WTC11 (cell line): Measurements from ENCODE around the gene WWC1. TPM values are rescaled to one million over a fixed set of nuclear protein-coding genes. Genes with fewer than 3 reads are reported as not detected.
A peak's percentile ranks its signal among the peaks of the same experiment; 100 is the strongest.
"Not testable (repeated sequence)": the region's sequence is repeated elsewhere in the genome, so short reads cannot be mapped to it uniquely, and the experiment has no call there.

Experiments
- ATAC-seq: fragments of 200-7000 bp; cut with Tn5 transposase; 2 replicates; pipeline ENCODE4 v1.10.0; 2021; ENCODE audit warnings: mild to moderate bottlenecking, moderate library complexity
- CTCF ChIA-PET: fragments of 300-600 bp; sonication (Branson Sonifier 250); formaldehyde crosslinking; loops from one replicate; lab custom pipeline; 2021; ENCODE audit warnings: antibody characterized with exemption; lab: Charles Lee
- POLR2A ChIA-PET: fragments of 350-600 bp; sonication (Branson Sonifier 250); formaldehyde crosslinking; loops from one replicate; lab custom pipeline; 2021; ENCODE audit warnings: antibody characterized with exemption; lab: Charles Lee
- DNase-seq: peaks from one replicate; pipeline ENCODE4 v3.0.0; 2021; ENCODE audit warnings: low spot score
- H3K27ac Mint-ChIP-seq: 2 replicates; pipeline ENCODE4 v1.8.0; 2021; ENCODE audit warnings: mixed read lengths
- H3K27me3 Mint-ChIP-seq: 2 replicates; pipeline ENCODE4 v1.8.0; 2021; ENCODE audit warnings: low read depth, mild to moderate bottlenecking, moderate library complexity, mixed read lengths
- H3K36me3 Mint-ChIP-seq: 2 replicates; pipeline ENCODE4 v1.8.0; 2021; ENCODE audit warnings: mixed read lengths
- H3K4me1 Mint-ChIP-seq: 2 replicates; pipeline ENCODE4 v1.8.0; 2022; ENCODE audit warnings: mixed read lengths
- H3K4me3 Mint-ChIP-seq: 2 replicates; pipeline ENCODE4 v1.8.0; 2021; ENCODE audit warnings: mild to moderate bottlenecking, moderate library complexity, mixed read lengths
- H3K9me3 Mint-ChIP-seq: 2 replicates; pipeline ENCODE4 v1.8.0; 2021; ENCODE audit warnings: mixed read lengths
- AFF4 ChIP-seq: sonication (generic); formaldehyde crosslinking; IDR thresholded peaks from 2 replicates; pipeline ENCODE4 v1.8.1; 2023; ENCODE audit warnings: mild to moderate bottlenecking, missing genetic modification reagents, borderline replicate concordance
- CREB1 ChIP-seq: sonication (generic); formaldehyde crosslinking; IDR thresholded peaks from 2 replicates; pipeline ENCODE4 v1.8.0; 2023; ENCODE audit warnings: mild to moderate bottlenecking, missing genetic modification reagents
- E2F4 ChIP-seq: sonication (generic); formaldehyde crosslinking; IDR thresholded peaks from 2 replicates; pipeline ENCODE4 v1.8.1; 2022; ENCODE audit warnings: low read depth, mild to moderate bottlenecking, moderate library complexity, missing genetic modification reagents, borderline replicate concordance
- E2F5 ChIP-seq: sonication (generic); formaldehyde crosslinking; IDR thresholded peaks from 2 replicates; pipeline ENCODE4 v1.8.1; 2022; ENCODE audit warnings: mild to moderate bottlenecking, moderate library complexity, missing genetic modification reagents
- ERG ChIP-seq: fragments of 250-450 bp; sonication (Bioruptor Pico); IDR thresholded peaks from 2 replicates; pipeline ENCODE4 v1.8.0; 2021; ENCODE audit warnings: mild to moderate bottlenecking
- GTF2I ChIP-seq: fragments of 250-450 bp; sonication (Bioruptor Pico); conservative IDR thresholded peaks from 2 replicates; pipeline ENCODE4 v1.4.0; 2021; ENCODE audit warnings: mild to moderate bottlenecking
- MYBL2 ChIP-seq: sonication (generic); formaldehyde crosslinking; IDR thresholded peaks from 2 replicates; pipeline ENCODE4 v1.8.1; 2023; ENCODE audit warnings: mild to moderate bottlenecking, moderate library complexity, missing genetic modification reagents
- PRDM15 ChIP-seq: sonication (generic); formaldehyde crosslinking; IDR thresholded peaks from 2 replicates; pipeline ENCODE4 v1.8.0; 2022; ENCODE audit warnings: missing genetic modification reagents
- RORB ChIP-seq: fragments of 250-450 bp; sonication (Bioruptor Pico); IDR thresholded peaks from 2 replicates; pipeline ENCODE4 v1.9.0; 2021; ENCODE audit warnings: mild to moderate bottlenecking
- ZNF138 ChIP-seq: sonication (generic); formaldehyde crosslinking; conservative IDR thresholded peaks from 2 replicates; pipeline ENCODE4 v1.8.1; 2022; ENCODE audit warnings: mild to moderate bottlenecking, moderate library complexity, missing genetic modification reagents
- ZNF219 ChIP-seq: sonication (generic); formaldehyde crosslinking; IDR thresholded peaks from 2 replicates; pipeline ENCODE4 v1.8.0; 2023; ENCODE audit warnings: missing genetic modification reagents, mild to moderate bottlenecking, borderline replicate concordance
- ZNF423 ChIP-seq: fragments of 250-450 bp; sonication (Bioruptor Pico); IDR thresholded peaks from 2 replicates; pipeline ENCODE4 v2.1.2; 2022; ENCODE audit warnings: mild to moderate bottlenecking, moderate library complexity
- ZNF512 ChIP-seq: sonication (generic); formaldehyde crosslinking; IDR thresholded peaks from 2 replicates; pipeline ENCODE4 v1.8.1; 2022; ENCODE audit warnings: missing genetic modification reagents, borderline replicate concordance
- total RNA-seq: library from RNA; stranded (reverse); gene quantifications from 3 replicates; pipeline ENCODE4 v1.2.3, GENCODE V29; 2021

WWC1 gene
- total RNA-seq, 1 experiment from 2014 or later: 48.4 TPM

- peaks cover 62% of the 10 kb centered on the region for H3K4me1 Mint-ChIP-seq
- peak overlapping the region; percentile 14; the same call in 1 of the 2 replicates for H3K27ac Mint-ChIP-seq
- CTCF ChIA-PET: interaction anchor here (0.6 to 2.1 kb wide), 23 partner anchors 9 to 70 kb away, joined by 3 to 21 read pairs (median 4); partner anchors contain the start of gene WWC1
- H3K27me3 Mint-ChIP-seq: no peaks in the 10 kb centered on the region
- ATAC-seq (peak; percentile 64), DNase-seq (peak; percentile 62)
- no peak for TF ChIP-seq CREB1 (CRISPR knock-in tag)
- TF ChIP-seq ZNF423: peak; percentile 56
- no peak for TF ChIP-seq ZNF512
- TF ChIP-seq GTF2I (CRISPR knock-in tag): 0 out of 2 replicates have a peak, but pooled peaks have one; percentile 43
- TF ChIP-seq, all 79 proteins: peak for 2
- Mint-ChIP-seq H3K36me3 (peaks cover 12% of the 10 kb centered on the region), H3K4me3 (no peak overlapping the region), H3K9me3 (peaks cover 6% of the 10 kb centered on the region; the same call in 1 of the 2 replicates)
- POLR2A ChIA-PET: no interaction called here
Observed at GRCh38 chr5:168339109-168339771, 47.8 kb downstream of the WWC1 start.

GRCh38 chr5:168339772-168340140 lies 48.3 kb downstream of the WWC1 start:
- H3K27me3 Mint-ChIP-seq, H3K4me3 Mint-ChIP-seq, ATAC-seq, H3K9me3 Mint-ChIP-seq, DNase-seq, POLR2A ChIA-PET: not testable (repeated sequence)
- H3K36me3 Mint-ChIP-seq: peaks cover 12% of the 10 kb centered on the region
- H3K27ac Mint-ChIP-seq: 0 out of 2 replicates have a peak overlapping the region, but pooled peaks have one; percentile 14
- peaks cover 62% of the 10 kb centered on the region for H3K4me1 Mint-ChIP-seq
- CTCF ChIA-PET: interaction anchor here (1.0 to 2.1 kb wide), 13 partner anchors 8 to 71 kb away, joined by 3 to 21 read pairs (median 8); partner anchors contain the start of gene WWC1

GRCh38 chr5:168340487-168340886 lies 49.0 kb downstream of the WWC1 start:
- POLR2A ChIA-PET: no interaction called here

More at GRCh38 chr5:168340487-168340886, 49.0 kb downstream of the WWC1 start:
- Mint-ChIP-seq H3K4me3 (no peak overlapping the region), H3K27me3 (no peaks in the 10 kb centered on the region), H3K9me3 (peaks cover 6% of the 10 kb centered on the region; the same call in 1 of the 2 replicates), H3K27ac (no peak overlapping the region), H3K4me1 (peaks cover 60% of the 10 kb centered on the region), H3K36me3 (peaks cover 12% of the 10 kb centered on the region)
- ATAC-seq (no peak), DNase-seq (no peak)
- CTCF ChIA-PET: no interaction called here
- TF ChIP-seq MYBL2: no peak
- TF ChIP-seq ZNF219 (CRISPR knock-in tag): no peak
- no peak for TF ChIP-seq ZNF138 (CRISPR knock-in tag)
- no peak for TF ChIP-seq PRDM15 (CRISPR knock-in tag)
- TF ChIP-seq RORB (CRISPR knock-in tag): no peak
- no peak for TF ChIP-seq ERG
- no peak for TF ChIP-seq AFF4
- TF ChIP-seq E2F5 (CRISPR knock-in tag): no peak
- TF ChIP-seq E2F4 (CRISPR knock-in tag): no peak
